Panc1 (cell line): Measurements from ENCODE around the gene VARS2.

Experiments
- CTCF ChIP-seq: fragments of 450-650 bp; IDR thresholded peaks from 2 replicates; pipeline ENCODE4 v1.5.1; 2017; ENCODE audit warnings: mild to moderate bottlenecking
- POLR2AphosphoS5 ChIP-seq: IDR thresholded peaks from 2 replicates; pipeline ENCODE4 v1.6.1; 2012; ENCODE audit warnings: mild to moderate bottlenecking, low read depth, low read length, moderate library complexity
- REST ChIP-seq, 2 experiments: IDR thresholded peaks; 2 replicates each; pipeline ENCODE4 v1.6.1; 2011 to 2012; ENCODE audit warnings: low read depth in 2 of 2, control low read depth in 1 of 2, low read length in 1 of 2, mild to moderate bottlenecking in 1 of 2, moderate library complexity in 1 of 2; ENCODE audit not compliant: insufficient read depth in 1 of 2
- SIN3A ChIP-seq: IDR thresholded peaks from 2 replicates; pipeline ENCODE4 v1.6.1; 2012; ENCODE audit warnings: low read depth, mild to moderate bottlenecking, low read length, moderate library complexity, borderline replicate concordance; ENCODE audit not compliant: insufficient read depth
- TCF7L2 ChIP-seq: IDR thresholded peaks from 2 replicates; pipeline ENCODE4 v1.6.1; 2011; ENCODE audit warnings: mild to moderate bottlenecking, low read depth, low read length, inconsistent platforms

GRCh38 chr6:30903236-30903635 is 10.8 kb upstream of the VARS2 start:
- no peak for TF ChIP-seq CTCF
- no peak for TF ChIP-seq REST (IDR thresholded peaks at IDR 0.05; ENCODE audit: insufficient read depth in 1 of 2, low read depth in 2 of 2, low read length in 1 of 2)
- no peak for TF ChIP-seq TCF7L2
- TF ChIP-seq POLR2AphosphoS5 = no peak
- no peak for TF ChIP-seq SIN3A
